ENCODE data around the gene ADTRP. TPM values are rescaled to one million over a fixed set of nuclear protein-coding genes. Genes with fewer than 3 reads are reported as not detected.

Gene ADTRP
- total and polyA plus RNA-seq, 7 donors = 0.08 TPM; not detected in 5

- H3K27ac ChIP-seq = no peak overlapping the region
- no peaks in the 10 kb centered on the region for H3K36me3 ChIP-seq (ENCODE audit: insufficient read depth in 1 of 2, low read depth in 1 of 2)
- no peak overlapping the region for H3K4me3 ChIP-seq
- ATAC-seq = no peak
- no peaks in the 10 kb centered on the region for H3K4me1 ChIP-seq
- TF ChIP-seq, protein P1, sequence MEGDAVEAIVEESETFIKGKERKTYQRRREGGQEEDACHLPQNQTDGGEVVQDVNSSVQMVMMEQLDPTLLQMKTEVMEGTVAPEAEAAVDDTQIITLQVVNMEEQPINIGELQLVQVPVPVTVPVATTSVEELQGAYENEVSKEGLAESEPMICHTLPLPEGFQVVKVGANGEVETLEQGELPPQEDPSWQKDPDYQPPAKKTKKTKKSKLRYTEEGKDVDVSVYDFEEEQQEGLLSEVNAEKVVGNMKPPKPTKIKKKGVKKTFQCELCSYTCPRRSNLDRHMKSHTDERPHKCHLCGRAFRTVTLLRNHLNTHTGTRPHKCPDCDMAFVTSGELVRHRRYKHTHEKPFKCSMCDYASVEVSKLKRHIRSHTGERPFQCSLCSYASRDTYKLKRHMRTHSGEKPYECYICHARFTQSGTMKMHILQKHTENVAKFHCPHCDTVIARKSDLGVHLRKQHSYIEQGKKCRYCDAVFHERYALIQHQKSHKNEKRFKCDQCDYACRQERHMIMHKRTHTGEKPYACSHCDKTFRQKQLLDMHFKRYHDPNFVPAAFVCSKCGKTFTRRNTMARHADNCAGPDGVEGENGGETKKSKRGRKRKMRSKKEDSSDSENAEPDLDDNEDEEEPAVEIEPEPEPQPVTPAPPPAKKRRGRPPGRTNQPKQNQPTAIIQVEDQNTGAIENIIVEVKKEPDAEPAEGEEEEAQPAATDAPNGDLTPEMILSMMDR (IDR thresholded peaks at IDR 0.05) = no peak
- peaks cover 0 to 4% (median 0%) of the 10 kb centered on the region in 3 donors for H3K27me3 ChIP-seq (ENCODE audit: insufficient read depth in 3 of 3, low read length in 2 of 3)
- intact Hi-C loops (cut with DNase I) = no loop called here
- H3K9me3 ChIP-seq = no peaks in the 10 kb centered on the region
- 74 to 78% (median 78%) methylated on average over 14 of the region's 14 CpGs for WGBS, 3 donors
- no peak for DNase-seq
These were observed 7.4 kb upstream of the ADTRP start for GRCh38 chr6:11785774-11786579.

DNA sequence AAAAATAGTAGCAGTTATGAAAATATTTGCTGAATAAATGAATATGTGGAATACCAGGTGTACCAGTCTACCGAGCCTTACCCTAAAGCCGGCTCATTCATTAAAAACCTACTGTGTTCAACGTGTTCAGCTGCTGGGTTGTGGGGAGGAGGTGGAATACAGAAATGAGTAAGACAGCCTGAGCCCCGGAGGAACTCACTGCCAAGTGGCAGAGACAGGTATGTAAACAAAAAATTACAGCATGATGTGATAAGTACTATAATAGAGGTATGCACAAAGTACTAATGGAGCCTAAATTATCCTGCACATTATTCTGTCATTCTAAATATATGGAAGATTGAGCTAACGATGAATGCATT lies 6.8 kb upstream of the ADTRP start:
- ATAC-seq = no peak
- TF ChIP-seq, protein P1 (IDR thresholded peaks at IDR 0.05) = no peak
- Histone ChIP-seq H3K4me1 (no peaks in the 10 kb centered on the region), H3K27ac (no peak overlapping the region), H3K4me3 (no peak overlapping the region), H3K9me3 (no peaks in the 10 kb centered on the region), H3K27me3 (ENCODE audit: insufficient read depth in 3 of 3, low read length in 2 of 3) (peaks cover 0 to 4% (median 0%) of the 10 kb centered on the region in 3 donors), H3K36me3 (ENCODE audit: insufficient read depth in 1 of 2, low read depth in 1 of 2) (no peaks in the 10 kb centered on the region)
- intact Hi-C loops (cut with DNase I) = no loop called here
- DNase-seq = no peak
- 80 to 88% (median 86%) methylated on average over 5 of the region's 5 CpGs for WGBS, 3 donors

GRCh38 chr6:11784341-11784740 lies 5.7 kb upstream of the ADTRP start:
- WGBS, 3 donors = 67 to 72% (median 71%) methylated on average over 7 of the region's 7 CpGs
- ATAC-seq (no peak), DNase-seq (no peak)
- intact Hi-C loops (cut with DNase I) = no loop called here
- H3K4me1 ChIP-seq = no peaks in the 10 kb centered on the region
- no peaks in the 10 kb centered on the region for H3K36me3 ChIP-seq (ENCODE audit: insufficient read depth in 1 of 2, low read depth in 1 of 2)
- no peaks in the 10 kb centered on the region for H3K9me3 ChIP-seq
- H3K4me3 ChIP-seq = no peak overlapping the region
- TF ChIP-seq, protein P1 (IDR thresholded peaks at IDR 0.05) = no peak
- peaks cover 0 to 4% (median 0%) of the 10 kb centered on the region in 3 donors for H3K27me3 ChIP-seq (ENCODE audit: insufficient read depth in 3 of 3, low read length in 2 of 3)
- no peak overlapping the region for H3K27ac ChIP-seq

DNA sequence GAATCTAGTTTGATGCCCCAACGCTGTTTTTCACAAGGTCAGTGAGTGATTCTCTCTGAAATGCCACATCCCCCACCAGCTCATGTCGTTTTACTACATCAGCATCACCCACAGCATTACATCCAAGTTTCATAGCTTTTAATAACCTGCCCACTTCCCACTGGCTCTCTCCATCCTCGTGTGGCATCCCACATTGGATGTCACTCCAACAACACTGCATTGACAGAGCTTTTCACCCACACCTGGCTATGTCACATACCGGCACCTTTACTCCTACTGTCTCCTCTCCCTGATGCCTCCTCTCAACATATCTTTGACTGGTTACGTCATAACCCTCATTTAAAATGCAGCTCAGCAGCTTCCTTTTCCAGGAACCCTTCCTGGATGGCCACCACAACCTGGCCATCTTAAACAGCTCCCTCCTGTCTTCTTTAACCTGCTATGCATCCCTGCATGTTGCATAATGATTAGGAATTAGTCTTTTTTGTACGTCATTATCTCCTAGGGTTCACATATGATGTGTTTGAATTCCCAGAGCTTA lies 5.0 kb upstream of the ADTRP start:
- Histone ChIP-seq H3K9me3 (no peaks in the 10 kb centered on the region), H3K27me3 (ENCODE audit: insufficient read depth in 3 of 3, low read length in 2 of 3) (peaks cover 0 to 4% (median 0%) of the 10 kb centered on the region in 3 donors), H3K36me3 (ENCODE audit: insufficient read depth in 1 of 2, low read depth in 1 of 2) (no peaks in the 10 kb centered on the region), H3K4me3 (no peak overlapping the region), H3K27ac (no peak overlapping the region), H3K4me1 (no peaks in the 10 kb centered on the region)
- intact Hi-C loops (cut with DNase I) = no loop called here
- 79 to 88% (median 85%) methylated on average over 6 of the region's 6 CpGs for WGBS, 3 donors
- ATAC-seq = no peak
- TF ChIP-seq, protein P1 (IDR thresholded peaks at IDR 0.05) = no peak
- DNase-seq = no peak
